Ovary (tissue), 3 donors: Measurements from ENCODE around the gene RRAD.

ENCODE experiments used
- EP300 ChIP-seq: sonication (generic); formaldehyde crosslinking; IDR thresholded peaks from one replicate; pipeline ENCODE4 v1.6.1; 2017; ENCODE audit warnings: antibody characterized with exemption
- POLR2A ChIP-seq: fragments of 450-650 bp; IDR thresholded peaks from one replicate; pipeline ENCODE4 v1.6.1; 2017; ENCODE audit warnings: antibody characterized with exemption, mild to moderate bottlenecking, moderate library complexity
- TF ChIP-seq, protein P1 (sequence below), 3 donors: fragments of 450-650 bp in 2 of 3; fragments of 200-600 bp in 1 of 3; IDR thresholded peaks; one replicate each; pipeline versions ENCODE4 v1.5.1 to v1.8.0; 2016 to 2022; ENCODE audit warnings: antibody characterized with exemption in 3 of 3, mild to moderate bottlenecking in 1 of 3
- donor health status: DM: no; HTN: no; CAD: no.

DNA sequence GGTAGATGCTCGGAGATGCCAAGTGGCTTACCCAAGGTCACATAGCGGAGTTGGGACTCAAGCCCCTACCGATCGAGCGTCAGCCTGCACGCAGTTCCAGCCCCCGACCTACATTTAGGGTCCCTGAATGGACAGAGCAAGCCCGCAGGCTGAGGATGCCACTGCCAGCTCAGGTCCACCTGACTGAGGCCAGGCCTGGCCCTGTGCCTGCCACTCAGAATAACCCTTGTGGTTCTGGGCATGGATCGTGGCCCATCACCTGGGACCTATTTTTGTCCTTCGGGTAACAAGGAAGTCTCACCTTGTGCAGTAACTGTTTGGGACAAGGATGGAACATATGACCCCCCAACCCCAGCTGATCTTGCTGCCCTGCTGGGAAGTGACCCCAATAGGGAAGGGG, 23.7 kb downstream of the RRAD start:
- TF ChIP-seq EP300: no peak
- TF ChIP-seq, protein P1, sequence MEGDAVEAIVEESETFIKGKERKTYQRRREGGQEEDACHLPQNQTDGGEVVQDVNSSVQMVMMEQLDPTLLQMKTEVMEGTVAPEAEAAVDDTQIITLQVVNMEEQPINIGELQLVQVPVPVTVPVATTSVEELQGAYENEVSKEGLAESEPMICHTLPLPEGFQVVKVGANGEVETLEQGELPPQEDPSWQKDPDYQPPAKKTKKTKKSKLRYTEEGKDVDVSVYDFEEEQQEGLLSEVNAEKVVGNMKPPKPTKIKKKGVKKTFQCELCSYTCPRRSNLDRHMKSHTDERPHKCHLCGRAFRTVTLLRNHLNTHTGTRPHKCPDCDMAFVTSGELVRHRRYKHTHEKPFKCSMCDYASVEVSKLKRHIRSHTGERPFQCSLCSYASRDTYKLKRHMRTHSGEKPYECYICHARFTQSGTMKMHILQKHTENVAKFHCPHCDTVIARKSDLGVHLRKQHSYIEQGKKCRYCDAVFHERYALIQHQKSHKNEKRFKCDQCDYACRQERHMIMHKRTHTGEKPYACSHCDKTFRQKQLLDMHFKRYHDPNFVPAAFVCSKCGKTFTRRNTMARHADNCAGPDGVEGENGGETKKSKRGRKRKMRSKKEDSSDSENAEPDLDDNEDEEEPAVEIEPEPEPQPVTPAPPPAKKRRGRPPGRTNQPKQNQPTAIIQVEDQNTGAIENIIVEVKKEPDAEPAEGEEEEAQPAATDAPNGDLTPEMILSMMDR (IDR thresholded peaks at IDR 0.05): no peak
- TF ChIP-seq POLR2A: no peak
